IMR-90 (cell line): ENCODE results near the gene FBXW10B. TPM values are rescaled to one million over a fixed set of nuclear protein-coding genes. Genes with fewer than 3 reads are reported as not detected.
A peak's percentile ranks its signal among the peaks of the same experiment; 100 is the strongest.
"Not testable (repeated sequence)": the region's sequence is repeated elsewhere in the genome, so short reads cannot be mapped to it uniquely, and the experiment has no call there.

ENCODE experiments used
- ATAC-seq: fragments of 200-7000 bp; cut with Tn5 transposase; 2 replicates; pipeline ENCODE4 v1.9.1; 2020; ENCODE audit warnings: low read depth, mild to moderate bottlenecking, moderate library complexity
- BruUV-seq: library from RNA; stranded (reverse); fragments of 400-500 nt; replicated peaks from 2 replicates; lab custom pipeline; 2021; lab: Mats Ljungman, UMichigan
- CTCF ChIA-PET: fragments of 300-600 bp; formaldehyde crosslinking; extraction: SDS; loops from one replicate; lab custom pipeline; 2021; ENCODE audit warnings: antibody characterized with exemption; lab: Yijun Ruan, JAX
- POLR2A ChIA-PET: fragments of 300-600 bp; sonication (Branson Sonifier 250); formaldehyde crosslinking; loops from one replicate; lab custom pipeline; 2022; ENCODE audit warnings: antibody characterized with exemption; ENCODE audit not compliant: unreplicated experiment; lab: Charles Lee
- DNase-seq: peaks from one replicate; pipeline ENCODE4 v3.0.0; 2013
- H2AFZ ChIP-seq: replicated peaks from 2 replicates; pipeline ENCODE3; 2013; ENCODE audit warnings: low read length, mild to moderate bottlenecking; ENCODE audit not compliant: poor library complexity
- H2AK5ac ChIP-seq: 2 replicates; pipeline ENCODE4 v1.6.1; 2013; ENCODE audit warnings: low read depth, low read length, inconsistent platforms
- H2AK9ac ChIP-seq: replicated peaks from 2 replicates; pipeline ENCODE3; 2013; ENCODE audit warnings: mild to moderate bottlenecking, low read depth, low read length, moderate library complexity; ENCODE audit not compliant: poor library complexity
- H2BK120ac ChIP-seq: 2 replicates; pipeline ENCODE4 v1.6.1; 2013; ENCODE audit warnings: low read depth, low read length, inconsistent platforms
- H2BK15ac ChIP-seq: 3 replicates; pipeline ENCODE4 v1.6.1; 2013; ENCODE audit warnings: low read depth, low read length, inconsistent platforms
- H2BK20ac ChIP-seq: 2 replicates; pipeline ENCODE4 v1.6.1; 2013; ENCODE audit warnings: low read depth, mild to moderate bottlenecking, inconsistent platforms, low read length, moderate library complexity
- H2BK5ac ChIP-seq: 2 replicates; pipeline ENCODE4 v1.6.1; 2013; ENCODE audit warnings: mild to moderate bottlenecking, low read depth, low read length, inconsistent platforms; ENCODE audit not compliant: poor library complexity, severe bottlenecking
- H3K14ac ChIP-seq: replicated peaks from 2 replicates; pipeline ENCODE4 v1.6.1; 2013; ENCODE audit warnings: low read depth, low read length, inconsistent platforms
- H3K18ac ChIP-seq: 2 replicates; pipeline ENCODE4 v1.6.1; 2013; ENCODE audit warnings: low read depth, low read length, control low read depth
- H3K23ac ChIP-seq: 2 replicates; pipeline ENCODE4 v1.6.1; 2013; ENCODE audit warnings: low read depth, low read length, inconsistent platforms
- H3K27ac ChIP-seq: 2 replicates; pipeline ENCODE4 v1.5.1; 2013; ENCODE audit warnings: mild to moderate bottlenecking, control low read depth, low read length; ENCODE audit not compliant: insufficient read depth
- H3K27me3 ChIP-seq: 2 replicates; pipeline ENCODE4 v1.6.1; 2013; ENCODE audit warnings: low read length; ENCODE audit not compliant: control insufficient read depth, insufficient read depth
- H3K36me3 ChIP-seq: 2 replicates; pipeline ENCODE4 v1.6.1; 2013; ENCODE audit warnings: low read length, mixed read lengths; ENCODE audit not compliant: control insufficient read depth, insufficient read depth
- H3K4ac ChIP-seq: 2 replicates; pipeline ENCODE4 v1.6.1; 2013; ENCODE audit warnings: low read depth, low read length, inconsistent platforms
- H3K4me1 ChIP-seq: 2 replicates; pipeline ENCODE4 v1.6.1; 2013; ENCODE audit warnings: low read length, mixed read lengths; ENCODE audit not compliant: control insufficient read depth, insufficient read depth
- H3K4me2 ChIP-seq: 2 replicates; pipeline ENCODE4 v1.6.1; 2013; ENCODE audit warnings: low read depth, mild to moderate bottlenecking, control low read depth, low read length, moderate library complexity
- H3K4me3 ChIP-seq: 2 replicates; pipeline ENCODE4 v1.5.1; 2013; ENCODE audit warnings: low read depth, mild to moderate bottlenecking, control low read depth, low read length, moderate library complexity; ENCODE audit not compliant: insufficient read depth
- H3K56ac ChIP-seq: 2 replicates; pipeline ENCODE4 v1.6.1; 2013; ENCODE audit warnings: low read length, inconsistent platforms; ENCODE audit not compliant: insufficient read depth; ENCODE audit errors: extremely low read depth
- H3K79me1 ChIP-seq, 2 experiments: 2 replicates each; pipeline ENCODE4 v1.6.1; 2013; ENCODE audit warnings: low read length in 2 of 2, inconsistent platforms in 1 of 2, low read depth in 1 of 2
- H3K9ac ChIP-seq: 2 replicates; pipeline ENCODE4 v1.6.1; 2013; ENCODE audit warnings: low read depth, low read length, control low read depth
- H3K9me1 ChIP-seq: 2 replicates; pipeline ENCODE4 v1.6.1; 2013; ENCODE audit warnings: low read length, inconsistent platforms; ENCODE audit not compliant: insufficient read depth
- H3K9me3 ChIP-seq: 2 replicates; pipeline ENCODE4 v1.6.1; 2013; ENCODE audit warnings: low read length; ENCODE audit not compliant: control insufficient read depth, insufficient read depth
- H4K20me1 ChIP-seq: 2 replicates; pipeline ENCODE4 v1.6.1; 2013; ENCODE audit warnings: low read length, inconsistent platforms; ENCODE audit not compliant: insufficient read depth
- H4K5ac ChIP-seq: 2 replicates; pipeline ENCODE4 v1.6.1; 2013; ENCODE audit warnings: mild to moderate bottlenecking, low read depth, low read length, control low read depth
- H4K8ac ChIP-seq, 2 experiments: 2 replicates each; pipeline ENCODE4 v1.6.1; 2013; ENCODE audit warnings: low read depth in 2 of 2, low read length in 2 of 2, control low read depth in 1 of 2, inconsistent platforms in 1 of 2
- H4K91ac ChIP-seq: 2 replicates; pipeline ENCODE4 v1.6.1; 2013; ENCODE audit warnings: low read depth, low read length, inconsistent platforms; ENCODE audit not compliant: insufficient read depth
- CEBPB ChIP-seq: IDR thresholded peaks from 2 replicates; pipeline ENCODE4 v1.6.1; 2012; ENCODE audit warnings: low read depth, low read length, improper control_type of control experiment
- WGBS, 2 experiments: methylation state at CpG; one replicate each; pipeline versions ENCODE4 v1.1.5 to v1.1.7; 2013; ENCODE audit warnings: missing lambda C conversion rate in 2 of 2; ENCODE audit not compliant: insufficient read length in 1 of 2; ENCODE audit errors: extremely low coverage in 2 of 2; 5-methylcytosine and 5-hydroxymethylcytosine counted together
- dilution Hi-C: fragments of 300-500 bp; cut with HindIII; formaldehyde crosslinking; loops from one replicate; pipeline ENCODE4 v1.14.3; 2018; ENCODE audit warnings: low sequenced_read_pairs; ENCODE audit not compliant: unreplicated experiment
- in situ Hi-C: fragments of 300-500 bp; cut with MboI; formaldehyde crosslinking; loops from 3 replicates; pipeline ENCODE4 v1.14.3; 2019; ENCODE audit warnings: low sequenced_read_pairs, inconsistent platforms, mixed read lengths
- intact Hi-C: fragments of 100-400 bp; cut with micrococcal nuclease; formaldehyde crosslinking; loops from 2 replicates; pipeline ENCODE4 v1.10.0; 2022
- polyA plus RNA-seq, 3 experiments: library from polyadenylated mRNA; depleted of rRNA; stranded (reverse); fragments of >200 nt; gene quantifications; 2 replicates each; pipeline ENCODE4 v1.2.3, GENCODE V29; 2012; ENCODE audit warnings: low replicate concordance in 1 of 3
- total RNA-seq: library from RNA; depleted of rRNA; stranded (reverse); fragments of >200 nt; gene quantifications from 2 replicates; pipeline ENCODE4 v1.2.3, GENCODE V29; 2012

Gene FBXW10B
- total and polyA plus RNA-seq, 2 of the 4 experiments (the other 2 are of a cell fraction), result under 0.01 to 0.43 TPM

DNA sequence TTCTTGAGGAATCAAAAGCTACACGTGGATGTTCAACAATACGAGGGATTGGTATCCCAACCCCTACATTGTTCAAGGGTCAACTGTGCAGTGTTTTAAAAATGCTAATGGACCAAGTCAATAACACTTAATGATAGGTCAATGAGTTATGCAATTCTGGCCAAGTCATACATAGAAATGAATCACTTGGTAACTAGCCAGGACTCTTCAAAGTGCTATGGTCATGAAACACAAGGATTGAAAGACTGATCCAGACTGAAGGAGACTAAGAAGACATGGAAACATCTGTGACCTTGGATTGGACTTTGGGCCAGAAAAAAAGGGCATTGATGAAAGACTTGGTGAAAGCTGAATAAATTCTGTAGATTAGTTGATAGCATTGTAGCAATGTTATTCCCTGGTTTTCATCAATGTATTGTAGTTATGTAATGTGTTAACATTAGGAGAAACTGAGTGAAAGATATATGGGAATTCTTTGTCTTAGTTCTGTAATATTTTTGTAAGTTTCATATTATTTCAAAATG is 11.5 kb upstream of the FBXW10B start:
- H2AK5ac ChIP-seq, result not testable (repeated sequence)

DNA sequence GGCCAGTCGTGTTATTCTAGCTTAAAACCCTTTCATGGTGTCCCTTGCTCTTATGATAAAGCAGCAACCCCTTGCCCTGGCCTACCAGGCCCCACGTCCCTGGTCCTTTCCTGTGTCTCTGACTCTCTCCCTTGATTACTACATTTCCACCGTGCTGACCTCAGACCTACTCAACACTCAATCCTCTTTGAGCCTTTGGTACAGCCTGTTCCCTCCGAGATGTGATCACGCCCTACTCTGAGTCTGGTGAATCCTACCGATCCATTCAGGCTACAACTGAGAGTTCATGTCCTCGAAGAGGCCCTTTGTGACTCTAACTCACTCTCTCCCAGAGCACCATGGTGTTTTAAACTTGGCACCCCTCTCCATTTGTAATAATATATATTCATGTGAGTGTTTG is 10.5 kb upstream of the FBXW10B start:
- H3K4me1 ChIP-seq, CTCF ChIA-PET, H3K9ac ChIP-seq, H3K4ac ChIP-seq, POLR2A ChIA-PET, H4K8ac ChIP-seq, H2BK120ac ChIP-seq, H3K14ac ChIP-seq, in situ Hi-C loops, H3K9me1 ChIP-seq, H3K18ac ChIP-seq, H2AFZ ChIP-seq, H3K79me1 ChIP-seq, H3K23ac ChIP-seq, DNase-seq, H3K27ac ChIP-seq, dilution Hi-C loops, H4K5ac ChIP-seq, H2BK5ac ChIP-seq, H2BK15ac ChIP-seq, H3K56ac ChIP-seq, H3K9me3 ChIP-seq, H3K4me3 ChIP-seq, H3K27me3 ChIP-seq, H2AK9ac ChIP-seq, H2AK5ac ChIP-seq, H4K91ac ChIP-seq, H3K4me2 ChIP-seq, BruUV-seq, ATAC-seq, H2BK20ac ChIP-seq, H4K20me1 ChIP-seq, intact Hi-C loops: not testable (repeated sequence)
- WGBS, 2 experiments, result no CpG with 5 or more reads among the region's 7 CpGs
- peaks cover 12% of the 10 kb centered on the region for H3K36me3 ChIP-seq

More for the DNA sequence above, 11.5 kb upstream of the FBXW10B start:
- H3K27me3 ChIP-seq, H3K9me3 ChIP-seq, H4K91ac ChIP-seq, CTCF ChIA-PET, H3K4ac ChIP-seq, H2BK15ac ChIP-seq, H3K27ac ChIP-seq, H3K23ac ChIP-seq, dilution Hi-C loops, H2BK20ac ChIP-seq, H3K4me2 ChIP-seq, H2AK9ac ChIP-seq, H3K14ac ChIP-seq, in situ Hi-C loops, H2BK5ac ChIP-seq, H3K18ac ChIP-seq, H4K20me1 ChIP-seq, H2BK120ac ChIP-seq, POLR2A ChIA-PET, intact Hi-C loops, H3K9me1 ChIP-seq, H3K79me1 ChIP-seq, BruUV-seq, DNase-seq, H4K5ac ChIP-seq, H3K56ac ChIP-seq, H3K9ac ChIP-seq, H2AFZ ChIP-seq, H4K8ac ChIP-seq, H3K4me3 ChIP-seq, H3K4me1 ChIP-seq: not testable (repeated sequence)
- peak; percentile 14; the same call in 1 of the 2 replicates for TF ChIP-seq CEBPB
- peaks cover 14% of the 10 kb centered on the region for H3K36me3 ChIP-seq
- WGBS, 2 experiments, result no CpG with 5 or more reads among the region's 2 CpGs
- ATAC-seq, result peak; percentile 24
